Hematopoietic multipotent progenitor cell treated with erythropoietin and hydrocortisone succinate and interleukin-3 and kit ligand, for 4 days (in vitro differentiated cells): Measurements from ENCODE around the gene CACNA2D1.
"Not testable (repeated sequence)": the region's sequence is repeated elsewhere in the genome, so short reads cannot be mapped to it uniquely, and the experiment has no call there.

ENCODE experiments used
- DNase-seq: peaks from one replicate; pipeline ENCODE4 v3.0.0-alpha.2; 2015

Gene CACNA2D1

DNA sequence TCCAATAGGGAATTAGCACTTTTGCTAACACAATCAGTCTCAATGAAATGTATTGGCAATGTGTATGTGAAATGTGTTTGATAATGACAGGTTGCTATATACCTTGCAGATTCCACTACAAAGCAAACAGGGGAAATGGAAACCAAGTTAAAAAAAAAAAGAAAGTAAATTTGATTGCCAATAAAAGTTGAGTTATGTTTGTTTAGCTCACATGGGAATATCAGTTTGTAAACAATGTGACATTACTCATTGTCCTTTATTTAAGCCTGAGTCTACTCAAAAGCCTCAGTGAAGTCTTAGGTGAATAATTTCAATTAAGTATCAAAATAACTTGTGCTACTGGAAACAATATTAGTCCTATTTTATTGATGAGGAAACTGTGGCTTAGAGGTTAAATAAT lies 285.2 kb downstream of the CACNA2D1 start:
- DNase-seq, result no peak

DNA sequence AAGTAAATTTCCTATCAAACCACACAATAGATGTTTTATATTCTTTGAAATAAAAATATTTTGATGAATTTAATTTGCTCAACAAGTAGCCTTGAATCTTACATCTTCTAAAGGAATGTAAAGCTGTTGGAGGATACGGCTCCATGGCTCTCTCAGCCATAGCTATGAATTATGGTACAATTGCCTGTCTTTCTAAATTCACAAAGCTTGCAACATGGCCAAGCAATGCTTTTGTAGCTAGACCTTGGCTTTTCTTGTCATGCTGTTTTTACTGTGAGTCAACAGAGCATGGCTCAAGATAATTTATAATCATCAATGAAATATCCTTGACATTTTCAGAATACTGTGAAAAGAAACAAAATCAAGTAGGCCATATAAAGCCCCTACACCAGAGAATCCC lies 286.7 kb downstream of the CACNA2D1 start:
- no peak for DNase-seq

GRCh38 chr7:82156168-82156567 lies 287.4 kb downstream of the CACNA2D1 start:
- no peak for DNase-seq

DNA sequence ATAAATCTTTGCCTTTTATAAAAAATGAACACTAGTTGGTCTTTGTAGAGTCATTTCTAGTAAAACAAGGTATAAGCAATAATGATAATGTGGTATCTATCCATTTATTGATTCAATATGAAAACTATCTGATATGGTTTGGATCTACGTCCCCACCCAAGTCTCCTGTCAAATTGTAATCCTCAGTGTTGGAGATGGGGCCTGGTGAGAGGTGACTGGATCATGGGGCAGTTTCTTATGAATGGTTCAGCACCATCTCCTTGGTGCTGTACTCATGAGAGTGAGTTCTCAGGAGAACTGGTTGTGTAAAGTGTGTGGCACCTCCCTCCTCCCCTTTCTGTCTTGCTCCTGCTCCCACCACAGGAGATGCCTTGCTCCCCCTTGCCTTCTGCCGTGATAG lies 288.8 kb downstream of the CACNA2D1 start:
- no peak for DNase-seq

GRCh38 chr7:82153776-82154175 lies 289.8 kb downstream of the CACNA2D1 start:
- no peak for DNase-seq

DNA sequence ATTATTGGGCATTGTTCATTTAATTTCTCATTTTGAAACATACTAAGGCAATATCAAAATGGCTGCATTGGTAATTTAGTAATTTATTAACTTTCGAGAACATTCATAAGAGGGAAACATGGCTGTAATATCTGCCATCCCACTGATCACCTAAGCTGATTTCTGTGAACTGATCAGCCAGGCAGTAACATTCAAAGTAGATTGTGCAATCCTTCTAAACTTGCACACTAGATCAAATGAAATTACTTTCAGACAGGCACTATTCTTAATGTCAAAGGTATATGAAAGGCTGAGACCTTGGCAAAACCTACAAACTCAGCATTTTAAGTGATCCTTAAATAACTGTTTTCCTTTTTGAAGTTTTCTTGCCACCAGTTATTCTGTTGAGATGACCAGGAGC lies 290.7 kb downstream of the CACNA2D1 start:
- DNase-seq, result no peak

DNA sequence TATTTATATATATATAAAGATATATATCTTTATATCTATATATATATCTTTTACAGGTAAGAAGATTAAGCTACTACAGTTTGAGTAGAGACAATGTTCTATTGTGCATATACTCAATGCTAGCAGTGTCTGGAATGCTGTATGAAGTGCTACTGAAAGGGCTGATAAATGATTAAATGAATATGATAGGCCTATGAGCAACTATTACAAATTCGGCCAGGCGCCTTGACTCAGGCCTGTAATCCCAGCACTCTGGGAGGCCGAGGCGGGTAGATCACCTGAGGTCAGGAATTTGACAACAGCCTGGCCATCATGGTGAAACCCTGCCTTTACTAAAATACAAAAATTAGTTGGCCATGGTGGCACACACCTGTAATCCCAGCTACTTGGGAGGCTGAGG lies 297.1 kb downstream of the CACNA2D1 start:
- DNase-seq, result no peak

DNA sequence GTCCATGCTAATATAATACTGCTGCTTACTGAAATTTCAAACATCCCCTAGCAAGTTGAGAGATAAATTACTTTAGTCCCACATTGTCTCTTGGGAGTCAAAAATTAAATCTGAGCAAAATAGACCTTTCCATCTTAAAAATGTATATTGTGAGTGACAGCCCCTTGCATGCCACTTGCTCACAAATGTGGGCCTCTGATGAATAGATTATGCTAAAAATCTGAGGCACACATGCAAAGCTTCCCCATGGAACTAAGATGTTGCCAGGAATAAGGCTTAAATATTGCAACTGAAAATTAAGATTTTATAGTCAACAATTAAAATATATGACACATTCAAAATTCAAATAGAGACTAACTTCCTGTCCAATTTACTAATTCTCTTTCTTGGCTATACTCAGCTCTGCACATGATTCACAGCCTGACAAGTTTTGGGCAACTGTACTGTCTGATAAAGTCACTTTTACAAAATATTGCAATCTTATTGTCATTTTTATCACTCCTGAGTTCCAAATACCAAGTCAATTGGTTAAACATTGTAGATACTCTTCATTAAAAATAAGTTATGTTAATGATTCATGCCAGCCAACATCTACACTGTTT lies 301.2 kb downstream of the CACNA2D1 start:
- DNase-seq, result no peak

DNA sequence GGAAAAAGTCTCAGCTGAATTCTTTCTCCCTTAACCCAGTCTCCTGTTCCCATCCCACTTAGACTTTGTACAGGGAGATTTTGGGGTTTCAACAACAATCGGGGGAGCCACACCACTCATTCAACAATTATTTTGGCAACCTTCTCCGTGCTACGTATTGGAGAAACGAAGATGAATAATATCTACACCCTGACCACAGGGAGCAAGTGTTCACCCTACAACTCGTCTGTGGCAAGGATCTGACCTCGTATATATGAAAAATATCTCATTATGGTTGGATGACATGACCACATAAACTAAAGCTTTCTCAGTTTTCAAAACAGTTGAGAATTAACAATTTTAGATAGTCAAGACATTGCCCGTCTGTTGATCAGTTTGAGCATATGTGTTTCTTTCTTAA lies 302.1 kb downstream of the CACNA2D1 start:
- no peak for DNase-seq

- not testable (repeated sequence) for DNase-seq
Observed at GRCh38 chr7:82140608-82141007, 303.0 kb downstream of the CACNA2D1 start.

DNA sequence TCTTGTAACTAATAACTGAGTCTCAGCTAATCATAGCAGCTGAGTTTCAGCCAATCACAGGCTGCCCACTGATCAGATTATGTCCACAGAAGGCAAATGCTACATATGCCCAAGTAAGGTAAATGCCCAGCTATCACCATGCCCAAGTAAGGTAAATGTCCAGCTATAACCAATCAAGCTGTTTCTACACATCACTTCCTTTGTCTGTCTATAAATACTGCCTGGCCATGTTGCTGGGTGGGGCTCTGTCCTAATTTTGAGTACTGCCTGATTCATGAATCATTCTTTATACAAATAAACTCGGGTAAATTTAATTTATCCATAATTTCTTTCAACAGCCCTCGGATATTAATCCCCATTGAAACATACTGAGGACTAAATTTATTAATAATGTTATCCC lies 312.4 kb downstream of the CACNA2D1 start:
- DNase-seq, result no peak

- DNase-seq, result no peak
Observed at GRCh38 chr7:82129091-82129490, 314.5 kb downstream of the CACNA2D1 start.

- DNase-seq, result no peak
Observed at GRCh38 chr7:82128546-82128945, 315.0 kb downstream of the CACNA2D1 start.

DNA sequence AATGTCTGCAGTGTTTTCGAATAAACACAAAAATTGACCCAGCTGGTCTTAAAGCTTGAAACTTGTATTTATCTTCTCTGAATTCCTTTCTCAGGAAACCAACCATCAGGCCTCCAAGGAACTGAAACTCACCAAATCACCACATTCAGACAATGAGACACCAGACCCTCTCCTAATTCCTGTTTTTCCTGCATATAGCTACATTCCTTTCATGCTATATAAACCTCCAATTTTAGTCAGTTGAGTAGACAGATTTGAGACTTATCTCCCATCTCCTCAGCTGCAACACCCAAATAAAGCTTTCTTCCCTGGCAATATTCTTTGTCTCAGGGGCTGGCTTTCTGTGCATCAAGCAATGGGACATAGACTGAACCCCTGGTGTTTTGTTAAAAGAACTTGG lies 317.0 kb downstream of the CACNA2D1 start:
- DNase-seq, result no peak

GRCh38 chr7:82124445-82124844 lies 319.1 kb downstream of the CACNA2D1 start:
- DNase-seq, result no peak

DNA sequence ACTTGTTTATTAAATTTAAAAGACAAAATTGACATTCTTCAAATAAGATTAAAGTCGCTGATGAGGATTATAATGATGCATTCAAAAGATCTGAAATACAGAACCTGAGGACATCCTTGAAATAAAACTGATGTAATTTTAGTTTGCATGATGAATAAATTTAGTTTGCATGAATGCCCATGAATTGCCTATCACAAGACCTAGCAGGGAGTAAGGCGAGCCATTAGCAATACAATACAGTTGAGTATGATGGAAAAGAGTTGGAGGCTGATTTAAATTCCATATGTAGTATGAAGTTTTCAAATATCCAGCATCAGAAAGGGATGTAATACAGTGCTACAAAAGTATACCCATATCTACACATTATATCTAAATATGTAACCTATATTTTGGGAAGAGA lies 321.3 kb downstream of the CACNA2D1 start:
- DNase-seq, result no peak

- DNase-seq, result no peak
Observed at GRCh38 chr7:82114237-82114636, 329.3 kb downstream of the CACNA2D1 start.

DNA sequence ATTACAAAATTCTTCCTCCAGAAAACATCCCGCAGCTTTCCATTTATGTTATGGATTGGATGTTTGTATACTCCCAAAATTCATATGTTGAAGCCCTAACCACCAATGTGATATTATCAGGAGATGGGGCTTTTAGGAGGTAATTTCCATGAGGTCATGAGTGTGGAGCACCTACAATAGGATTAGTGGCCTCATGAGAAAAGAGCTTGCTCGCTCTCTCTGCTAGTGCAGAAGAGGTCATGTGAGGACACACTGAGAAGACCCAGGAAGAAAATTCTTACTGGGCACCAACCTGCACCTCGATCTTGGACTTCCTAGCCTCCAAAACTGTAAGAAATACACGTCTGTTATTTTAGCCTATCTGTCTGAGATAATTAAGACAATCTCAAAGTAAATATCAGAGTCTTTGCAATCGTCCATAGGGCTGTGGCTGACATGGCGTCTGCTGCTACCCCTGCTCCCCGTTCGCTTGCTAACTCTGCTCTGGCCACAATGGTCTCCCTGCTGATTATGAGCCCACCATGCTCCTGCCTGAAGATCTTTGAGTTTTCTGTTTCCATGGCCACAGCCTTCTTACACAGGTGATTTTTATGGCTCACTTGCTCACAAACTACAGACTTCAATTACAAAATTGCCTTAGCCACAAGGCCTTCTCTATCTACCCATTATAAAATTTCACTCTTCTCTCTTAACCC lies 333.3 kb downstream of the CACNA2D1 start:
- no peak for DNase-seq

GRCh38 chr7:82109288-82109687 lies 334.3 kb downstream of the CACNA2D1 start:
- DNase-seq, result no peak

GRCh38 chr7:82106201-82106600 lies 337.4 kb downstream of the CACNA2D1 start:
- no peak for DNase-seq

DNA sequence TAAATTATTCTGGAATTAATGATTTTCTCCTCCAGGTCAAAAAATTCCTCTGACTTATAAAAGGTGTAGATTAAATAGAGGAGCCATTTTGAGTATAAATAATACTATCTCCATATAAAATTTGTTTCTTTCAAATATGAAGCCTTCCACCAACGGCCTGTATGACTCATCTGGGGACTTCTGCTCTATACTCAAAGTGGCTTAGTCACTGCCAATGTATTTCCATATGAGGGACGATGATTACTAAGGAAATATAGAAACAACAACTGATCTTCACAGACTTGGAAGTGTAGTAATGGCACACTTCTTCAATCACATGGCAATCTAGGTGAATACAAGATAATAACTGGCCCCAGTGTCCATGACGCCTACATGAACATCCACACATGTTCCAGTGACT lies 338.1 kb downstream of the CACNA2D1 start:
- peak; percentile 1 for DNase-seq

DNA sequence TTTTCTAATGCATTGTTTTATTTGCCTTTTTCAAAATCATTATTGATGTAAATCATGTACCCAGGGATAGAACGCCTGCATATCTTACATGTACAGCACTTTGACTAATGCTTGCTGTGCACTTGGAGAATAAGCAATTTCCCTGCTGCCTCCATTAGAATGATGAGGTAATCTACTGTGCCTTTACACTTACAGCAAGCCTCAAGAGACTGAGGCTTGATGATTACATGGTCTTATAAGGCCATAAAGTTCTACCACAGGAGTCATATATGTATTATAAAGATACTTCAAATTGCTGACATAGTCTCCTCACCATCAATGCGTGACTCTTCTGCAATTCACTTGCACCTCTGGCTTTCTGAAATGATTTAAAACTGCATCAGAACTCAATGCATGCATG lies 345.2 kb downstream of the CACNA2D1 start:
- DNase-seq, result no peak

DNA sequence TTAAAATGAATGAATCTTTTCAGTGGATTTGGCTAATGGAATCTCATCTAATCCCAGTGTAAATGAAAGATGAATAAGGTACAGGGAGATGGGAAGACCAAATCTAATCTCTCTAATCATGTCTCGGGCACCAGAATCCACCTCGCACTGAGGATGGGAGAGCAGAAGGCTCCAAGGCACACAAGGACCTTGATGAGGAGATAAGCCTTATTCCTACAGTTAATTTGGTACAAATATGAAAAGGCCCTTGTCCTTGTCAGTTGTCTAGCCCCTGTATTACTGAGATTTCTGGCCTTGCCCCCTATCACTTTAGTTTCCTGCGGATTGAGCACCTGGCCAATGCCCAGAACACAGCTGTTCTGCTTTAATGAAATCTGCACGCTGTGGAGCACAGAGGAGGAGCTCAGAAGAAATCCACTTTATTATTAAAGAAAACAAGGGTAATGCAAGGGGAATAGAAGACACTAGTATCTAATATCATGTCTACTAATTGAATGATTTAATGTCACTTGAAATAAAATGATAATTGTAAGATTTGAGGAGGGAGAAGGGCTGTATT lies 352.4 kb downstream of the CACNA2D1 start:
- DNase-seq, result no peak

DNA sequence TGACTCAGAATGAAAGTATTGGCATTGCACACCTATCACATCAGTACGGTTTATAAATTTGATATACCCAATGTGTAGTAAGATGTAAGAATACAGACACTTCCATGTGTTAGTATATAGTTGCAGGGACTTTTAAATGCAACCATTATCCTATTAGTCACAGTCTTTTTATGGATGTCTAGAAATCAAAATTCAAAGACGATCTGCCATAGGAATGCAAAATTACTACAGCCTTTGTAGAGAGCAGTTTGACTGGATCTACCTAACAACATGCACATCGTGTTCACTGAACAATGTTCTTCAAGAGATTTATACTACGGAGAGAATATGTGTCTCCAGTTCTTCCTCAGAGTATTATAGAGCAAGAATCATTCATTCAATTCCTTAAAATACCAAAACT lies 356.5 kb downstream of the CACNA2D1 start:
- DNase-seq, result no peak

DNA sequence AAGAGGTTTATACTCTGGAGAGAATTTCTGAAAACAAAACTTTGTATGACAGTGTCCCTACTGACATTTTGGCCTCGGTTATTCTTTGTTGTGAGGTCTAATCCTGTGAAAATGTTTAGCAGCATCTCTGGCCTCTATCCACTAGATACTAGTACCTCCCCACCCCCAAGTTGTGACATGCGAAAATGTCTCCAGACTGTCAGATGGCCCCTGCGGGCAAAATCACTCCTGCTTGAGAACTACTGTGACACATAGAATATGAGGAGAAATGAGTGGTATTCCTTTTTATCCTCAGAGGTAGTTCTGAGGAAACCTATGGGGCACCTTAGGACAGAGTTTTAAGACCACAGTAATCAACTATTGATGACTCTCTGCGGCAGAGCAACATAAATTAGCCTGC lies 358.5 kb downstream of the CACNA2D1 start:
- DNase-seq, result no peak
